GM12865 (cell line): ENCODE results near the gene ARID4A.
"Not testable (repeated sequence)": the region's sequence is repeated elsewhere in the genome, so short reads cannot be mapped to it uniquely, and the experiment has no call there.

ENCODE experiments used
- DNase-seq: peaks from one replicate; pipeline ENCODE4 v3.0.0; 2010; ENCODE audit warnings: low read depth
- H3K4me3 ChIP-seq: 2 replicates; pipeline ENCODE4 v1.5.1; 2011; ENCODE audit warnings: mild to moderate bottlenecking, low read depth, low read length, control low read depth
- TF ChIP-seq, protein P1 (sequence below): IDR thresholded peaks from 2 replicates; pipeline ENCODE4 v1.5.1; 2011; ENCODE audit warnings: low read length, control low read depth, low read depth, inconsistent platforms; ENCODE audit not compliant: insufficient read depth; ENCODE audit errors: missing control alignments

ARID4A gene

DNA sequence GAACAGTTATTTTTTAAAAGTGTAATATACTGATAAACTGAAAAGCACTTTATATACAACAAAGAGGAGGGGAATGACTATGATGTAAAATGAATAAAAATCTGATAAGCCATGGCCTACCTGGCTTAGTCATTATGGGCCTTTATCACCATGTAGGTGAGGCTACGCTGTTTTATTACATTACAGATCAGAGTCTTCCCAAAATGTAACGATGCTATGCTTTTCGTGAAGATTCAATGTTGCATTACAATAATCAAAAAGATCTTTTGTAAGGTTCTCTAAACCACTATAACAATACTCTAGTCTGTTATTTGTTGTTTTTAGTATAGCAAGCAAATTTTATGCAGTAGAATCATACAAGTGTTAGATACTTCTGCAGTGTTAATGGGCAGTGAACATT, 34.2 kb downstream of the ARID4A start:
- H3K4me3 ChIP-seq: no peak overlapping the region
- no peak for DNase-seq
- TF ChIP-seq, protein P1, sequence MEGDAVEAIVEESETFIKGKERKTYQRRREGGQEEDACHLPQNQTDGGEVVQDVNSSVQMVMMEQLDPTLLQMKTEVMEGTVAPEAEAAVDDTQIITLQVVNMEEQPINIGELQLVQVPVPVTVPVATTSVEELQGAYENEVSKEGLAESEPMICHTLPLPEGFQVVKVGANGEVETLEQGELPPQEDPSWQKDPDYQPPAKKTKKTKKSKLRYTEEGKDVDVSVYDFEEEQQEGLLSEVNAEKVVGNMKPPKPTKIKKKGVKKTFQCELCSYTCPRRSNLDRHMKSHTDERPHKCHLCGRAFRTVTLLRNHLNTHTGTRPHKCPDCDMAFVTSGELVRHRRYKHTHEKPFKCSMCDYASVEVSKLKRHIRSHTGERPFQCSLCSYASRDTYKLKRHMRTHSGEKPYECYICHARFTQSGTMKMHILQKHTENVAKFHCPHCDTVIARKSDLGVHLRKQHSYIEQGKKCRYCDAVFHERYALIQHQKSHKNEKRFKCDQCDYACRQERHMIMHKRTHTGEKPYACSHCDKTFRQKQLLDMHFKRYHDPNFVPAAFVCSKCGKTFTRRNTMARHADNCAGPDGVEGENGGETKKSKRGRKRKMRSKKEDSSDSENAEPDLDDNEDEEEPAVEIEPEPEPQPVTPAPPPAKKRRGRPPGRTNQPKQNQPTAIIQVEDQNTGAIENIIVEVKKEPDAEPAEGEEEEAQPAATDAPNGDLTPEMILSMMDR: no peak

DNA sequence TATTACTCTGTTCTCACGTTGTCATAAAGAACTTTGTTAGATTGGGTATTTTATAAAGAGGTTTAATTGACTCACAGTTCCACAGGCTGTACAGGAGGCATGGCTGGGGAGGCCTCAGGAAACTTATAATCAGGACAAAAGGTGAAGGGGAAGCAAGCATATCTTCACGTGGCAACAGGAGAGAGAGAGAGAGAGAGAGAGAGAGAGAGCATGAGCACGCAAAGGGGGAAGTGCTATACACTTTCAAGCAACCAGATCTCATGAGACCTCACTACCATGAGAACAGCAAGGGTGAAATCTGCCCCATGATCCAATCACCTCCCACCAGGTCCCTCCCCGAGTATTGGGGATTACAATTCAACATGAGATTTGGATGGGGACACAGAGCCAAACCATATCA, 41.3 kb downstream of the ARID4A start:
- not testable (repeated sequence) for H3K4me3 ChIP-seq, DNase-seq

DNA sequence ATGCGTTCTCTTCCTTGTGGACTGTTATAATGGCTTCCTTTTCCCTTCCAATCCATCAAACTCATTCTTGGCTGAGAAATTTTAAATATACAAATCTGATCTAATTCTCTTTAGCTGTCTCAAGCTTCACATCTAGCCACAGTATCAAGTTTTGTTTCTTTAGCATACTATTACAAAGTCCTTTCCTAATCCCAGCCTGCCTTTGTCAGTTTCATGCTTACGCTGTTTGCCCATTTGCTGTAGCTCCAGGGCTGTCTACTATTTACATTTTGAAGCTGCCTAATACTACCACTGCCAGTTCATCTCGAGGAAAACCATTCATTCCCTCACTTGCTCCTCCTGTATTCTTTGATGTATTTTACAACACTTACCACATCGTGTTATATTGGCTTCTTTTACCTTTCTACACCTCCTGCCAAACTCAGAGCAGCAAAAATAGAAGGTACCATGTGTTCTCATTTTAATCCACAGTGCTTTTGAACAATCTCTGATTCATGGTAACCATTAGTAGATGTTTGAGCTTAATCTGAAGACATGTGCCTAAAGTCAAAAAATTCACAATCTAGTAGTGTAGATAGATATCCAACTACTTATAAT, 42.9 kb downstream of the ARID4A start:
- no peak for DNase-seq
- TF ChIP-seq, protein P1: no peak

DNA sequence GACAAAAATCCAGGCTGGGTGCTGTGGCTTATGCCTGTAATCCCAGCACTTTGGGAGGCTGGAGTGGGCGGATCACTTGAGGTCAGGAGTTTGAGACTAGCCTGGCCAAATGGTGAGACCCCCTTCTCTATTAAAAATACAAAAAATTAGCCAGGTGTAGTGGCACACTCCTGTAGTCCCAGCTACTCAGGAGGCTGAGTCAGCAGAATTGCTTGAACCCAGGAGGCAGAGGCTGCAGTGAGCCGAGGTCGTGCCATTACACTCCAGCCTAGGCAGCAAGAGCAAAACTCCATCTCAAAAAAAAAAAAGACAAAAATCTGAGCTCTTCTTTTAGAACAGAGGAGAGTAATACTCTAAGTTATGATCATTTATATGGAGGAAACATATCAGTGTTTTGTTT, 45.2 kb downstream of the ARID4A start:
- not testable (repeated sequence) for DNase-seq, H3K4me3 ChIP-seq

More for the DNA sequence above, 42.9 kb downstream of the ARID4A start:
- no peak overlapping the region for H3K4me3 ChIP-seq

DNA sequence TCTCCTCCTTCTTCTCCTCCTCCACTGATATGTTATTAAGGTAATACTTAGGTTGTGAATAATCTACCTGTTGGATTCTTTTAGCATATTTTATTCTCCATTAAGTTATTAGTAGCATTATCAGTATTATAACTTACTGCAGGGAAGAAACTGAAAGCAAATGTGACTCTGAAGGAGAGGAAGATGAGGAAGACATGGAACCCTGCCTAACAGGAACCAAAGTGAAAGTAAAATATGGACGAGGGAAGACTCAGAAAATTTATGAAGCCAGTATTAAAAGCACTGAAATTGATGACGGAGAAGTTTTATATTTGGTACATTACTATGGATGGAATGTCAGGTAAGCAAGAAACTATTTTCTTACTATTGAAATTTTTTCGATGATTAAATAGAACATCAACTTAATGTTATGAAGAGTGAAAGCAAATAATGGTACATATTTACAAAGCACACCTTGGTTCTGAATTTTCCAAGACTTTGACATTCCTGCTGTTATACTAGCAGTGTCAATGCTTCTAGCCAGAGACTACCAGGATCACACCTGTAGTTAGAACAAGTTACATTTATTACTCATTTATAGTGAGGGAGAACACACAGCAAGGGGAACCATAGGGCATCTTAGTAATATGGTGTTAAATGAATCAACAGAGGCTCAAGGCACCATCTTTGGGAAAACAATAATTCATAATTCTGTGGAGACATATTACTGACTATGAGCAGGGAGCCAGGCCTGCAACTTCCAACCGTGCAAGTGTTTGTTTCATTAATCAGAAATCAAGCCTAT, 55.4 kb downstream of the ARID4A start:
- TF ChIP-seq, protein P1: no peak
- H3K4me3 ChIP-seq: no peak overlapping the region
- no peak for DNase-seq

DNA sequence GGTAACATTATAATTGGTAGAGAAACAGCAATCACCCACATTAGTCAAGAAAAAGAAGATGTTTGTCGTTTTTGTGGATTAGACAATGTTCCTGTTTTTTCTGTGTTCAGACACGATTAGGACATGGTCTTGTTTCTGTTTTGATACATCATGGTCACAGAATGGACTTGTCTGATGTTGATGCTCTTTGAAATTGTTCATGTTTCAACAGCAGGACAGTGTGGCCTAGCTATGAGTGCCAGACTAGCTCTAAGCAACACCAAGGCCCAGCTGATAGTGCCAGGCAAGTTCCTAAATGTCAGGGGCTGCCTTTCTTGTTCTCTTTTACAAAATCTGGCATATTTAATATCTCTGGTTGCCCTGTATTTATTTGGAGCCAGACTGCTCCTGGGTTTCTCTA, 56.5 kb downstream of the ARID4A start:
- TF ChIP-seq, protein P1: no peak
- no peak for DNase-seq
- H3K4me3 ChIP-seq: no peak overlapping the region

DNA sequence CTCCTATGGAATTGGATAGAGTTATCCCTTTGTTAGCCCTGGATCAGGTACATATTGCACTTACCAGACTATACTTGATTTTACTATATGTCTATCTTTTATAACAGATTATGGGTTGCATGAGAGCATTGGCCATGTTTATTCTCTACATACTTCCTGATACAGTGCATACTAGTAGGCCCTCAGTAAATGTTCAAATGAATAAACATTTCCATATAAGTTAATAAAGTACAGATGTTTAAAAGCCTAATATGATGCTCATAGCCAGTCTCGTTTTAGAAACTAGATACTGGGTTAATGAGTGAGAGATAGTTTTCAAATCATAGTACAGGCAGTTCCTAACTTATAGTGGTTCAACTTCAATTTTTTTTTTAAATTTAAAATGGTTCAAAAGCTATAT, 57.9 kb downstream of the ARID4A start:
- H3K4me3 ChIP-seq: no peak overlapping the region
- TF ChIP-seq, protein P1: no peak
- DNase-seq: no peak

DNA sequence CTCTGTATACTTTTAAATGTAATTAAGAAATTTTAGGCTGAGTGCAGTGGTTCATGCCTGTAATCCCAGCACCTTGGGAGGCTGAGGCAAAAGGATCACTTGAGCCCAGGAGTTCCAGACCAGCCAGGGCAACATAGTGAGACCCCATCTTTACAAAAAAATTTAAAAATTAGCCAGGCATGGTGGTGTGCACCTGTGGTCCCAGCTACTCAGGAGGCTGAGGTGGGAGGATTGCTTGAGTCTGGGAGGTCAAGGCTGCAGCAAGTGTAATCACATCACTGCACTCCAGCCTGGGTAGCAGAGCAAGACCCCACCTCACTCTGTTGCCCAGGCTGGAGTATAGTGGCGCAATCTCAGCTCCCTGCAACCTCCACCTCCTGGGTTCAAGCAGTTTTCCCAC, 63.9 kb downstream of the ARID4A start:
- DNase-seq, H3K4me3 ChIP-seq: not testable (repeated sequence)
